ENCODE data around the gene MOK. TPM values are rescaled to one million over a fixed set of nuclear protein-coding genes. Genes with fewer than 3 reads are reported as not detected.

Gene MOK
- total RNA-seq, 4 donors from 2014 or later: 13.0 to 25.4 (median 17.0) TPM

DNA sequence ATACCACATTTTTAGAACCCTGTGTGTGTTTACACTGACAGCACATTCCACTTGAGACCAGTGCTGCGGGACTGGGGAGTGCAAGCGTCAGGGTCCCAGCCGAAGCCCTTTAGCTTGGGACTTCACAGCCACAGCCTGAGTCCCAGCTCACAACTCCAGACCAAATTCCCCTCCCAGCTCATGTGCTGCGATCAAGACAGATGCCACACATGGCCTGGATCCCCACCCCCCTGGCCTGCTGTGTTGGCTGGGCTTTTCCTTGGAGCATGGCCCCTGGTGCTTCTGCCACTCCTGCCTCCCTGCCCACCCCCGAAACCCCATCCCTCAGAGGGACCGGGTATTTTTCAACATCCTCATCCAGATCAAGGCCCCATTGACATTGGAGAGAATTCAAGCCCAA is 101.6 kb downstream of the MOK start:
- no peak overlapping the region for H3K27ac ChIP-seq
- TF ChIP-seq EP300 (IDR thresholded peaks at IDR 0.05): no peak
- TF ChIP-seq, protein P1, sequence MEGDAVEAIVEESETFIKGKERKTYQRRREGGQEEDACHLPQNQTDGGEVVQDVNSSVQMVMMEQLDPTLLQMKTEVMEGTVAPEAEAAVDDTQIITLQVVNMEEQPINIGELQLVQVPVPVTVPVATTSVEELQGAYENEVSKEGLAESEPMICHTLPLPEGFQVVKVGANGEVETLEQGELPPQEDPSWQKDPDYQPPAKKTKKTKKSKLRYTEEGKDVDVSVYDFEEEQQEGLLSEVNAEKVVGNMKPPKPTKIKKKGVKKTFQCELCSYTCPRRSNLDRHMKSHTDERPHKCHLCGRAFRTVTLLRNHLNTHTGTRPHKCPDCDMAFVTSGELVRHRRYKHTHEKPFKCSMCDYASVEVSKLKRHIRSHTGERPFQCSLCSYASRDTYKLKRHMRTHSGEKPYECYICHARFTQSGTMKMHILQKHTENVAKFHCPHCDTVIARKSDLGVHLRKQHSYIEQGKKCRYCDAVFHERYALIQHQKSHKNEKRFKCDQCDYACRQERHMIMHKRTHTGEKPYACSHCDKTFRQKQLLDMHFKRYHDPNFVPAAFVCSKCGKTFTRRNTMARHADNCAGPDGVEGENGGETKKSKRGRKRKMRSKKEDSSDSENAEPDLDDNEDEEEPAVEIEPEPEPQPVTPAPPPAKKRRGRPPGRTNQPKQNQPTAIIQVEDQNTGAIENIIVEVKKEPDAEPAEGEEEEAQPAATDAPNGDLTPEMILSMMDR (IDR thresholded peaks at IDR 0.05): no peak
- H3K36me3 ChIP-seq: peaks cover 55% of the 10 kb centered on the region
- no peaks in the 10 kb centered on the region for H3K27me3 ChIP-seq
- 78% methylated on average over 6 of the region's 6 CpGs for WGBS
- DNase-seq (ENCODE audit: low spot score in 2 of 2): no peak
- no peak overlapping the region for H3K4me3 ChIP-seq
- H3K4me1 ChIP-seq: no peaks in the 10 kb centered on the region
- no peaks in the 10 kb centered on the region for H3K9me3 ChIP-seq

GRCh38 chr14:102202944-102203343 is 102.0 kb downstream of the MOK start:
- no peak for DNase-seq (ENCODE audit: low spot score in 2 of 2)
- no peaks in the 10 kb centered on the region for H3K9me3 ChIP-seq
- no peak overlapping the region for H3K27ac ChIP-seq
- no peaks in the 10 kb centered on the region for H3K4me1 ChIP-seq
- 89% methylated on average over 3 of the region's 3 CpGs for WGBS
- no peaks in the 10 kb centered on the region for H3K27me3 ChIP-seq
- H3K4me3 ChIP-seq: no peak overlapping the region
- TF ChIP-seq EP300 (IDR thresholded peaks at IDR 0.05) (no peak), POLR2AphosphoS5 (IDR thresholded peaks at IDR 0.05) (no peak), POLR2A (IDR thresholded peaks at IDR 0.05) (no peak)
- TF ChIP-seq, protein P1 (IDR thresholded peaks at IDR 0.05): no peak
- H3K36me3 ChIP-seq: peaks cover 50% of the 10 kb centered on the region

- 88% methylated on average over 4 of the region's 4 CpGs for WGBS
- DNase-seq (ENCODE audit: low spot score in 2 of 2): no peak
- no peaks in the 10 kb centered on the region for H3K9me3 ChIP-seq
- TF ChIP-seq, protein P1 (IDR thresholded peaks at IDR 0.05): no peak
- TF ChIP-seq POLR2AphosphoS5 (IDR thresholded peaks at IDR 0.05) (no peak), POLR2A (IDR thresholded peaks at IDR 0.05) (no peak), EP300 (IDR thresholded peaks at IDR 0.05) (no peak)
- H3K4me3 ChIP-seq: no peak overlapping the region
- no peaks in the 10 kb centered on the region for H3K27me3 ChIP-seq
- no peak overlapping the region for H3K27ac ChIP-seq
- H3K36me3 ChIP-seq: peaks cover 49% of the 10 kb centered on the region
- H3K4me1 ChIP-seq: peaks cover 10% of the 10 kb centered on the region
Measured at GRCh38 chr14:102201776-102202175, 103.2 kb downstream of the MOK start.

DNA sequence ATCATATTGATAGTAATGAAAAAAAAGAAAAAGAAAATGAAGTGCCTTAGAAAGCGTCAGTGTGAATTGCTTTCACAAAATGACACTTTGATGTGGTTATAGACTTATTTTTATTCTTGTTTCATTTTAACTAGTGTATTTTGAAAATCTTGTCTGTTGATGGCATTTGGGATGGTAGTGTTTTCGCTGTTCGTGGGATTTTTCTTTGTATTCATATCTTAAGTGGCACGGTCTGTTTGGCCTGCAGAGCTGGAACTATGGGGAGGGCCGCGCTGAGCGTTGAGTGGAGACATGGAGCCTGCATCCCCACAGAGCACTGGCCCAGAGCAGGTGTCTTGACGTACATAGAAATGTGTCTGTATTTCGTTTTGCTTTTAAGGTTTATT is 103.6 kb downstream of the MOK start:
- Histone ChIP-seq H3K27me3 (no peaks in the 10 kb centered on the region), H3K4me1 (peaks cover 15% of the 10 kb centered on the region), H3K27ac (no peak overlapping the region), H3K9me3 (no peaks in the 10 kb centered on the region), H3K36me3 (peaks cover 49% of the 10 kb centered on the region), H3K4me3 (no peak overlapping the region)
- 90% methylated on average over 9 of the region's 9 CpGs for WGBS
- no peak for TF ChIP-seq EP300 (IDR thresholded peaks at IDR 0.05)
- TF ChIP-seq, protein P1 (IDR thresholded peaks at IDR 0.05): no peak
- no peak for TF ChIP-seq POLR2A (IDR thresholded peaks at IDR 0.05)
- no peak for TF ChIP-seq POLR2AphosphoS5 (IDR thresholded peaks at IDR 0.05)
- DNase-seq (ENCODE audit: low spot score in 2 of 2): no peak

- peaks cover 17% of the 10 kb centered on the region for H3K4me1 ChIP-seq
- 77% methylated on average over 9 of the region's 9 CpGs for WGBS
- no peak for DNase-seq (ENCODE audit: low spot score in 2 of 2)
Measured at GRCh38 chr14:102200690-102201352, 104.1 kb downstream of the MOK start.

More at GRCh38 chr14:102200690-102201352, 104.1 kb downstream of the MOK start:
- Histone ChIP-seq H3K36me3 (peaks cover 50% of the 10 kb centered on the region), H3K27me3 (no peaks in the 10 kb centered on the region), H3K4me3 (no peak overlapping the region), H3K27ac (no peak overlapping the region), H3K9me3 (no peaks in the 10 kb centered on the region)
- TF ChIP-seq, protein P1 (IDR thresholded peaks at IDR 0.05): no peak
- TF ChIP-seq POLR2AphosphoS5 (IDR thresholded peaks at IDR 0.05): no peak
